Retina (tissue), 1 donor: ENCODE data around the gene DPH1.

Experiments
- DNase-seq: peaks from one replicate; pipeline ENCODE4 v3.0.0-alpha.2; 2016

Gene DPH1

GRCh38 chr17:2082003-2082781, 52.2 kb downstream of the DPH1 start:
- no peak for DNase-seq

GRCh38 chr17:2083613-2084035, 53.7 kb downstream of the DPH1 start:
- DNase-seq, result no peak

- no peak for DNase-seq
Observed at GRCh38 chr17:2084036-2084765, 54.2 kb downstream of the DPH1 start.

GRCh38 chr17:2084766-2085647, 55.1 kb downstream of the DPH1 start:
- DNase-seq, result no peak

- no peak for DNase-seq
Observed at GRCh38 chr17:2085648-2085949, 55.6 kb downstream of the DPH1 start.

- DNase-seq, result no peak
Observed at GRCh38 chr17:2086306-2086705, 56.4 kb downstream of the DPH1 start.

- no peak for DNase-seq
Observed at GRCh38 chr17:2087597-2088211, 57.8 kb downstream of the DPH1 start.

- DNase-seq, result peak; percentile 30
Observed at GRCh38 chr17:2089021-2089422, 59.1 kb downstream of the DPH1 start.

- DNase-seq, result no peak
Observed at GRCh38 chr17:2090210-2090641, 60.3 kb downstream of the DPH1 start.

GRCh38 chr17:2090804-2091534, 61.0 kb downstream of the DPH1 start:
- DNase-seq, result no peak

- DNase-seq, result no peak
Observed at GRCh38 chr17:2092253-2092652, 62.3 kb downstream of the DPH1 start.

- DNase-seq, result no peak
Observed at GRCh38 chr17:2093349-2093748, 63.4 kb downstream of the DPH1 start.
